SK-N-MC (cell line): ENCODE data around the gene CDK12.

Source experiments
- DNase-seq: peaks from one replicate; pipeline ENCODE4 v3.0.0-alpha.2; 2011; ENCODE audit warnings: low read depth, low spot score
- H3K27ac ChIP-seq: fragments of 200-600 bp; sonication (generic); 2 replicates; pipeline ENCODE4 v1.5.1; 2016; ENCODE audit warnings: mixed run types
- H3K36me3 ChIP-seq: fragments of 200-600 bp; sonication (generic); 2 replicates; pipeline ENCODE4 v1.6.1; 2017; ENCODE audit warnings: antibody characterized with exemption, low read length, mixed read lengths; ENCODE audit not compliant: insufficient read depth
- H3K4me3 ChIP-seq: fragments of 200-600 bp; sonication (generic); 2 replicates; pipeline ENCODE4 v1.5.1; 2016
- H3K9ac ChIP-seq: fragments of 200-600 bp; sonication (generic); 2 replicates; pipeline ENCODE4 v1.8.0; 2017; ENCODE audit warnings: mixed run types, mixed read lengths; ENCODE audit not compliant: insufficient read length
- H3K9me3 ChIP-seq: fragments of 200-600 bp; sonication (generic); 2 replicates; pipeline ENCODE4 v1.6.1; 2017; ENCODE audit warnings: low read depth, mild to moderate bottlenecking, antibody characterized with exemption, low read length, moderate library complexity, mixed read lengths
- EZH2 ChIP-seq: fragments of 200-600 bp; sonication (generic); IDR thresholded peaks from one replicate; pipeline ENCODE4 v1.6.1; 2017; ENCODE audit warnings: antibody characterized with exemption
- FOXP2 ChIP-seq: optimal IDR thresholded peaks from 2 replicates; pipeline ENCODE3; 2011; ENCODE audit warnings: mild to moderate bottlenecking, moderate library complexity; ENCODE audit not compliant: insufficient read depth; ENCODE audit errors: extremely low read length, control extremely low read depth
- POLR2AphosphoS5 ChIP-seq: IDR thresholded peaks from 2 replicates; pipeline ENCODE4 v1.6.1; 2012; ENCODE audit warnings: mild to moderate bottlenecking, low read depth, low read length, borderline replicate concordance

Gene CDK12

DNA sequence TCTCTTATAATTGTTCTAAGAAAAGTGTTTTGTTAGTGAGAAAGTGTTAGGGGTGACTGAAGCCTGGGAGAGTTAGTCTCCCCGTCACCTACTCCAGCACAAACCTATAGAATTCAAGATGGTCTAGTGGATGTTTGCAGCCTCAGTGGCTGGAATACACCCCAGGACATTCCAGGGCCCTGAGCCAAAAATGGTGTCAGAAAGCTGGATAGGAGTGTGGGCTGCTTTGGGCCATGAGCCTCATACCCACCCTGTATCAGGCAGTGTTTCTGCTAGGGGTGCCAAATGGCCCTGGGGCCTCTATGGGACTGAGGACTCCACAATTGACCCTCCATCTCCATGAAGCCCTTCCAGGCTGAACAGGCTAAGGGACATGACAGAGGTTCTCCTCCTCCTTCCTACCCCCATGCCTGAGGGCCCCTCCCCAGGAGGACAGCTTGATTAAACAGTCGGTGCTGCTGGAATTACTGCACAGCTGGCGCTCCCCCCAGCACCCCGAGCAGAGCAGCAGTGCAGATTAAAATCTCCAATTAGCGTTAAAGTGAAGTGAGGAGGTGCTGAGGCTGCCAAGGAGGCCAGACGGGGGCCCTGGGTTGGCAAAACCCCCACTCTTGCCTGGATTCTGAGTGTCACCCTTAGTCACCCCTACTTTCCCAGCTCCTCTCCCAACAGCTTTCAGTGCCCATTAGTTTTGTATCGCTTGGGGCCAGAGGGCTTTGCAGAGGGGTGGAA, 87.4 kb downstream of the CDK12 start:
- Histone ChIP-seq H3K9ac (no peak overlapping the region), H3K36me3 (peaks cover 22% of the 10 kb centered on the region; the same call in 1 of the 2 replicates), H3K9me3 (no peaks in the 10 kb centered on the region), H3K27ac (no peak overlapping the region), H3K4me3 (no peak overlapping the region)
- DNase-seq = no peak
- TF ChIP-seq POLR2AphosphoS5 (no peak), EZH2 (no peak), FOXP2 (no peak)

DNA sequence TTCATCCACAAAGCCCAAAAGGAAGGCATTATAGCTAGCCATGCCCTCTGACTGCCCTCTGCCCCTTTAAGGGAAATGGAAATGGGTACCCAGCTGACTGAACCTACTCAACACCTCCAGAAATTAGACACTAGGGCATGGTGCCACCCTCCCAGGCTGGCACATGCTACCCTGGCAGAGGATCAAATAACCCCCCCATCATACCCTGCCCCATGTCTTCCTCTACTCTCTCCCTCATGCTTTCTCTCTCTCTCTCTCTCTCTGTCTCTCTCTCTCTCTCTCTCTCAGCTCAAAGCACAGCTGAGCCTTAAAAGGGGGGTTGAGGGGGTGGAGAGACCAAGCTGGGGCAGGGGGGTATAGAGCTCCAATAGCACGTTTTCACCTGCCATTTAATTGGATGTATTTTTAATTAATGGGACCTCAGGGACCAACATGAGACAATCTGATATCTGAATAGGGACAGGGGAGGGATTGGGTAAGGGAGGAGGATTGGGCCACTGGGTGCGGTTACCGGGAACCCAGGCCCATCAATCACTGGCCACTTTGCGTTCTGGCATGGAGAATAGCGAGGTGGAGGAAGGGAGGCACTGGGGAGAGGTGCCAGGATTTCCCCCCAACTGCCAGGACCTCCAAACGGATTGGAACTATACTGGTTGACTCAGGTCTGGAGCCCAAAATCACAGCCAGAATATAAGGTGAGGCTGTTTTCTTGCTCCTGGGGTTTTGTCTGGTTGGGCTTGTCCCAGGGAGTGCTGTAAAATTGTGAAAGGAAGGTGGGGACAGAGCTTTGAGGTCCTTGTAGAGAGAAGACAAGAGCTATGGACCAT, 88.7 kb downstream of the CDK12 start:
- H3K36me3 ChIP-seq = peaks cover 26% of the 10 kb centered on the region; the same call in 1 of the 2 replicates
- TF ChIP-seq FOXP2 (no peak), EZH2 (no peak), POLR2AphosphoS5 (no peak)
- no peak overlapping the region for H3K27ac ChIP-seq
- no peaks in the 10 kb centered on the region for H3K9me3 ChIP-seq
- DNase-seq = no peak
- no peak overlapping the region for H3K4me3 ChIP-seq
- no peak overlapping the region for H3K9ac ChIP-seq

GRCh38 chr17:39551879-39552278, 90.6 kb downstream of the CDK12 start:
- H3K27ac ChIP-seq = no peak overlapping the region
- peaks cover 34% of the 10 kb centered on the region for H3K36me3 ChIP-seq
- H3K4me3 ChIP-seq = no peak overlapping the region
- H3K9ac ChIP-seq = no peak overlapping the region
- no peak for DNase-seq
- H3K9me3 ChIP-seq = no peaks in the 10 kb centered on the region
- TF ChIP-seq POLR2AphosphoS5 (no peak), FOXP2 (no peak), EZH2 (no peak)

- Histone ChIP-seq H3K36me3 (peaks cover 24% of the 10 kb centered on the region), H3K9ac (no peak overlapping the region), H3K27ac (no peak overlapping the region), H3K9me3 (no peaks in the 10 kb centered on the region), H3K4me3 (no peak overlapping the region)
- no peak for DNase-seq
- TF ChIP-seq POLR2AphosphoS5 = no peak
Measured at GRCh38 chr17:39553341-39553945, 92.2 kb downstream of the CDK12 start.

- Histone ChIP-seq H3K27ac (no peak overlapping the region), H3K9ac (no peak overlapping the region), H3K4me3 (no peak overlapping the region), H3K9me3 (no peaks in the 10 kb centered on the region), H3K36me3 (peaks cover 16% of the 10 kb centered on the region)
- no peak for DNase-seq
- TF ChIP-seq EZH2 (no peak), FOXP2 (no peak), POLR2AphosphoS5 (no peak)
Measured at GRCh38 chr17:39555368-39555767, 94.1 kb downstream of the CDK12 start.

DNA sequence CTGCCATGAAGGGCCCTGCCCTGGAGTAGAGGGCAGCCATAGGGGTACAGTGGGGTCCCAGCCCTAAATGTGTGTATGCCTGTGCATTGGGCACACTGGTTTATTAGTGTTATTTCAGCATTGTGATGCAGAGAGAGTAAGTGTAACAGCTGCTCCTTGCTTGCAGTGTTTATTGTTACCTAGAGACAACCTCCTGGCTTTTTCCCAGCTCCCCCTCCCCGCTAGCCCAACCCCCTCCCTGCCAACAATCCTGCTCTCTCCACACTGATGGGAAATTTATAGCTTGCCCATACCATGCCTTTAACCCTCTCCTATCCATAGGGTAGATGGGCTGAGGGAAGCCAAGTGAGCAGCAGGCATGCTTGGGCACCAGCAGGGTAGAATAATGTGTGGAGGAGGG, 95.1 kb downstream of the CDK12 start:
- DNase-seq = no peak

DNA sequence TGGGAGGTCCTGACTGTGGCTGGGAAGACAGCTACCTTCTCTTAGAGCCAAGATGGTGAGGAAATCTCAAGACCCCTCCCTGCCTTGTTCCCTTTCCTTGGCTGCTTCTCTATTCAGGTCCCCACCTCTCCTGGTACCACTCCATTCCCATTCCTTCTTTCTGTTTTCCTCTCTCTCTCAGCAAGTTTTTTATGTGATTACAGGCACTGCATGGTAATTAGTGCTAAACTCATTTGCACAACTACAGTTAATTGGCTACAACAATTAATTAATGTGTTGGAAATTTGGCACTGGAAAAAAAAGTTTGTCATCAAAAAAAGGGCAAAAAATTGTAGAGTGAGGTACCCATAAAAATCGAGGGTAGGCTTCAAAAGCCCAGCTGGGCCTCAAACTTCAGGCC, 101.1 kb downstream of the CDK12 start:
- H3K9me3 ChIP-seq = no peaks in the 10 kb centered on the region
- TF ChIP-seq FOXP2 (no peak), EZH2 (no peak), POLR2AphosphoS5 (no peak)
- DNase-seq = no peak
- H3K36me3 ChIP-seq = peaks cover 2% of the 10 kb centered on the region; the same call in 1 of the 2 replicates
- peak overlapping the region; percentile 75 for H3K27ac ChIP-seq
- H3K4me3 ChIP-seq = no peak overlapping the region
- peak overlapping the region; percentile 42 for H3K9ac ChIP-seq

More for the DNA sequence above, 95.1 kb downstream of the CDK12 start:
- H3K4me3 ChIP-seq = no peak overlapping the region
- H3K9ac ChIP-seq = no peak overlapping the region
- no peaks in the 10 kb centered on the region for H3K9me3 ChIP-seq
- H3K36me3 ChIP-seq = peaks cover 16% of the 10 kb centered on the region
- TF ChIP-seq EZH2 = no peak
- TF ChIP-seq POLR2AphosphoS5 = no peak
- TF ChIP-seq FOXP2 = no peak
- H3K27ac ChIP-seq = no peak overlapping the region

GRCh38 chr17:39562976-39563375, 101.7 kb downstream of the CDK12 start:
- no peak for TF ChIP-seq FOXP2
- no peak for TF ChIP-seq EZH2
- no peak for TF ChIP-seq POLR2AphosphoS5
- no peak for DNase-seq

More at GRCh38 chr17:39562976-39563375, 101.7 kb downstream of the CDK12 start:
- Histone ChIP-seq H3K36me3 (peaks cover 2% of the 10 kb centered on the region; the same call in 1 of the 2 replicates), H3K4me3 (no peak overlapping the region), H3K27ac (peak overlapping the region; percentile 75), H3K9ac (peak overlapping the region; percentile 42), H3K9me3 (no peaks in the 10 kb centered on the region)
